Smooth muscle cell (in vitro differentiated cells): ENCODE measurements around the gene OR4C11. TPM values are rescaled to one million over a fixed set of nuclear protein-coding genes. Genes with fewer than 3 reads are reported as not detected.

ENCODE experiments used
- DNase-seq: peaks from one replicate; lab custom pipeline; 2025; ENCODE audit not compliant: unreplicated experiment; lab: John Stamatoyannopoulos, UW
- H2AFZ ChIP-seq: fragments of 200-600 bp; sonication (generic); 2 replicates; pipeline ENCODE4 v1.6.0; 2016; ENCODE audit warnings: antibody characterized with exemption, low read depth, mild to moderate bottlenecking
- H3F3A ChIP-seq: fragments of 200-600 bp; sonication (generic); 2 replicates; pipeline ENCODE4 v1.6.0; 2017; ENCODE audit warnings: antibody characterized with exemption, low read depth
- H3K27ac ChIP-seq: fragments of 200-600 bp; sonication (generic); 2 replicates; pipeline ENCODE4 v1.5.1; 2016; ENCODE audit warnings: low read depth, mild to moderate bottlenecking
- H3K27me3 ChIP-seq: fragments of 200-600 bp; sonication (generic); 2 replicates; pipeline ENCODE4 v1.6.1; 2016; ENCODE audit warnings: low read depth, mild to moderate bottlenecking
- H3K36me3 ChIP-seq: fragments of 200-600 bp; sonication (generic); 2 replicates; pipeline ENCODE4 v1.5.1; 2016; ENCODE audit warnings: low read depth
- H3K4me1 ChIP-seq: fragments of 200-600 bp; sonication (generic); 2 replicates; pipeline ENCODE4 v1.5.1; 2016; ENCODE audit warnings: low read depth
- H3K4me2 ChIP-seq: fragments of 200-600 bp; sonication (generic); 2 replicates; pipeline ENCODE4 v1.6.0; 2016; ENCODE audit warnings: mild to moderate bottlenecking
- H3K4me3 ChIP-seq: fragments of 200-600 bp; sonication (generic); 2 replicates; pipeline ENCODE4 v1.5.1; 2016; ENCODE audit warnings: mild to moderate bottlenecking
- H3K79me2 ChIP-seq: fragments of 200-600 bp; sonication (generic); 2 replicates; pipeline ENCODE4 v1.6.0; 2016; ENCODE audit warnings: low read depth, mild to moderate bottlenecking
- H3K9ac ChIP-seq: fragments of 200-600 bp; sonication (generic); 2 replicates; pipeline ENCODE4 v1.6.0; 2016; ENCODE audit warnings: low read depth
- H3K9me3 ChIP-seq: fragments of 200-600 bp; sonication (generic); replicated peaks from 2 replicates; pipeline ENCODE4 v1.5.1; 2016; ENCODE audit warnings: low read depth
- H4K20me1 ChIP-seq: fragments of 200-600 bp; sonication (generic); 2 replicates; pipeline ENCODE4 v1.6.0; 2016; ENCODE audit warnings: low read depth
- WGBS: methylation state at CpG from one replicate; pipeline ENCODE4 v1.1.7; 2016; ENCODE audit warnings: low lambda C conversion rate; 5-methylcytosine and 5-hydroxymethylcytosine counted together
- polyA plus RNA-seq: library from polyadenylated mRNA; unstranded; fragments of >200 nt; fragmentation: Nextera tagmentation; extraction: Ambion mirVana; gene quantifications from 2 replicates; pipeline ENCODE4 v1.2.1, GENCODE V29; 2016
- total RNA-seq: library from RNA; depleted of rRNA; stranded (reverse); fragments of >200 nt; gene quantifications from 2 replicates; pipeline ENCODE4 v1.2.3, GENCODE V29; 2014
- TF ChIP-seq, protein P1 (sequence below): fragments of 200-600 bp; sonication (generic); IDR thresholded peaks from 2 replicates; pipeline ENCODE4 v1.5.1; 2017; ENCODE audit warnings: borderline replicate concordance, mild to moderate bottlenecking, antibody characterized with exemption; ENCODE audit not compliant: insufficient read depth, poor library complexity, severe bottlenecking

OR4C11 gene
- total RNA-seq (not detected in 2 replicates), polyA plus RNA-seq (not detected in 2 replicates)

DNA sequence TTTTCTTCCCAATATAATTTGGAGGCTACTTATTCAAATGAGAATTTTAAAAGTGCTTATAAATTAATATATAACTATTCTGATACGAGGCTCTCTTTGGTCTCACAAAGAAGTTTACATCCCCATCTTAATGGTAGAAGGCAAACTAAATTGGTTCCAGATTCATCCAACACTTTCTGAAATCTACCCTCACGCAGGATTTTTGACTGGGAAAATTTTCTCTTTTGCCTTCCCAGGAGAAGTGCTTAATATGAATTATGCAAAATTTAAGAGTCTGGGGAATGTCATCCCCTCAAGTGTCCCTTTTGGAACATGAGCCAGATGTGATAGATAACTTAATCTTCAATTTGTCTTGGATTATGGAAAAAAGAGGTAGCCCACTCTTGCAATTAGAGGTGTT, at the start of gene OR4C11:
TSS of gene OR4C11 (minus strand) at position 101 of the 400 bp plus-strand sequence. CDS start 3,272 bp downstream, outside the sequence.
- H3K79me2 ChIP-seq, result no peaks in the 10 kb centered on the region
- TF ChIP-seq, protein P1, sequence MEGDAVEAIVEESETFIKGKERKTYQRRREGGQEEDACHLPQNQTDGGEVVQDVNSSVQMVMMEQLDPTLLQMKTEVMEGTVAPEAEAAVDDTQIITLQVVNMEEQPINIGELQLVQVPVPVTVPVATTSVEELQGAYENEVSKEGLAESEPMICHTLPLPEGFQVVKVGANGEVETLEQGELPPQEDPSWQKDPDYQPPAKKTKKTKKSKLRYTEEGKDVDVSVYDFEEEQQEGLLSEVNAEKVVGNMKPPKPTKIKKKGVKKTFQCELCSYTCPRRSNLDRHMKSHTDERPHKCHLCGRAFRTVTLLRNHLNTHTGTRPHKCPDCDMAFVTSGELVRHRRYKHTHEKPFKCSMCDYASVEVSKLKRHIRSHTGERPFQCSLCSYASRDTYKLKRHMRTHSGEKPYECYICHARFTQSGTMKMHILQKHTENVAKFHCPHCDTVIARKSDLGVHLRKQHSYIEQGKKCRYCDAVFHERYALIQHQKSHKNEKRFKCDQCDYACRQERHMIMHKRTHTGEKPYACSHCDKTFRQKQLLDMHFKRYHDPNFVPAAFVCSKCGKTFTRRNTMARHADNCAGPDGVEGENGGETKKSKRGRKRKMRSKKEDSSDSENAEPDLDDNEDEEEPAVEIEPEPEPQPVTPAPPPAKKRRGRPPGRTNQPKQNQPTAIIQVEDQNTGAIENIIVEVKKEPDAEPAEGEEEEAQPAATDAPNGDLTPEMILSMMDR, result no peak
- H3K27ac ChIP-seq, result no peak within 1 kb of the TSS
- no peak within 1 kb of the TSS for H3K4me3 ChIP-seq
- H4K20me1 ChIP-seq, result no peaks in the 10 kb centered on the region
- no peaks in the 10 kb centered on the region for H3K36me3 ChIP-seq
- no peaks in the 10 kb centered on the region for H3F3A ChIP-seq
- no peak within 1 kb of the TSS for H2AFZ ChIP-seq
- no peaks in the 10 kb centered on the region for H3K9me3 ChIP-seq
- no peak for DNase-seq
- WGBS, result 53% methylated on average over 2 of the region's 2 CpGs
- no peak within 1 kb of the TSS for H3K9ac ChIP-seq
- no peaks in the 10 kb centered on the region for H3K4me1 ChIP-seq
- no peaks in the 10 kb centered on the region for H3K27me3 ChIP-seq
- no peak within 1 kb of the TSS for H3K4me2 ChIP-seq

DNA sequence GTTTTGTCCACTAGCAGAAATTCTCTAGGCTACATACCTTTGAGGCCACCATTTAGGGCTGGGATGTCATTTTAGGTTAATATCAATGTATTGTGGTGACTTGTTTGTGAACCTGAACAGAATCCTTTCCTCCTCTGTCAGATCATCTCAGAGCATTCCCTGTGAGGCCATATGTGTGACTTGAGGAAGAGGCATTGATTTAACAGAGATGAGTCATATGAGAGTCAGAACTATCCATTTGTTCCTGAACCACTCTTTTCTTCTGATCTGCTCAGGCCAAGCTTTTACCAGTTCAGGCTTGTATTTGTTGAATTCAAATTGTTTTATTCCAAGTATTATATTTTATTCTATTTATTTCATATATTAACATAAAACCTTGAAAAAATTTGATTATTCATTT, 47.7 kb upstream of the OR4C11 start:
- no peaks in the 10 kb centered on the region for H3F3A ChIP-seq
- H3K27me3 ChIP-seq, result no peaks in the 10 kb centered on the region
- DNase-seq, result no peak
- no peaks in the 10 kb centered on the region for H3K79me2 ChIP-seq
- no peaks in the 10 kb centered on the region for H3K36me3 ChIP-seq
- no peak overlapping the region for H3K4me3 ChIP-seq
- H3K9me3 ChIP-seq, result no peaks in the 10 kb centered on the region
- H4K20me1 ChIP-seq, result no peaks in the 10 kb centered on the region
- H3K4me2 ChIP-seq, result no peak overlapping the region
- TF ChIP-seq, protein P1, result no peak
- H3K4me1 ChIP-seq, result no peaks in the 10 kb centered on the region
- no peak overlapping the region for H3K27ac ChIP-seq
- H3K9ac ChIP-seq, result no peak overlapping the region
- H2AFZ ChIP-seq, result no peak overlapping the region

- WGBS, result 86% methylated on average over 1 of the region's 1 CpG
- Histone ChIP-seq H3K9ac (no peak overlapping the region), H3K4me1 (no peaks in the 10 kb centered on the region), H2AFZ (no peak overlapping the region), H3K79me2 (no peaks in the 10 kb centered on the region), H3K27me3 (no peaks in the 10 kb centered on the region), H3F3A (no peaks in the 10 kb centered on the region), H3K9me3 (no peaks in the 10 kb centered on the region), H3K27ac (no peak overlapping the region), H4K20me1 (no peaks in the 10 kb centered on the region), H3K4me2 (no peak overlapping the region), H3K36me3 (no peaks in the 10 kb centered on the region), H3K4me3 (no peak overlapping the region)
- TF ChIP-seq, protein P1, result no peak
- no peak for DNase-seq
These were observed 45.1 kb upstream of the OR4C11 start for GRCh38 chr11:55652560-55652959.

- H3K4me1 ChIP-seq, result no peaks in the 10 kb centered on the region
- no peaks in the 10 kb centered on the region for H3F3A ChIP-seq
- no peak within 1 kb of the TSS for H3K4me3 ChIP-seq
- TF ChIP-seq, protein P1, result no peak
- no peak within 1 kb of the TSS for H3K4me2 ChIP-seq
- no peak within 1 kb of the TSS for H3K9ac ChIP-seq
- no peaks in the 10 kb centered on the region for H3K79me2 ChIP-seq
- H3K36me3 ChIP-seq, result no peaks in the 10 kb centered on the region
- DNase-seq, result no peak
- no peak within 1 kb of the TSS for H2AFZ ChIP-seq
- no peaks in the 10 kb centered on the region for H4K20me1 ChIP-seq
- H3K27ac ChIP-seq, result no peak within 1 kb of the TSS
- H3K9me3 ChIP-seq, result no peaks in the 10 kb centered on the region
- no peaks in the 10 kb centered on the region for H3K27me3 ChIP-seq
- 66% methylated on average over 2 of the region's 2 CpGs for WGBS
These were observed 40.6 kb upstream of the OR4C11 start, which contains the start of gene OR4S2 for GRCh38 chr11:55648027-55648426. OR4S2 (plus strand) TSS chr11:55648327; CDS start chr11:55650904, 2,577 bp downstream.
